ENCODE results near the gene CLDN11.

DNA sequence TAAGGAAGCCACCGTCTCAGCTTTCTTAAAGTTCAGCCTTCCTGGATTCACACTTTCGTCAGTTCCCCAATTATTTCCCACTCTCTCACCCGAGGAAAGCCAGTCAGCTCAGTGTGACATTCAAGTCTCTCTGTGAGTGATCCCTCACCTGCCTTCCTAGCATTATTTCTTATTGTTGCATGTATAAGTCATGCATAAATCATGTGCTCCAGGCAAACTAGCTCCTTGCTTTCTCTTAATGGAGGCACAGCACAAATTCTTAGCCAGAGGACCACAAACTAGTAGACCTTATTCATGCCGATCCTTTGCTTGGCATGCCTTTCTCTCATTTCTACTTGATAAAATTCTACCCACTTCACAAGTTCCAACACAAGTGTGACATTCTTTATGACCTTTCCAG is 44.3 kb downstream of the CLDN11 start:
- TF ChIP-seq CTCF (IDR thresholded peaks at IDR 0.05; ENCODE audit: low read depth, low read length, missing input control) (no peak), JUND (IDR thresholded peaks at IDR 0.05) (no peak), MAX (IDR thresholded peaks at IDR 0.05) (no peak), YY1 (IDR thresholded peaks at IDR 0.05) (no peak), TAF1 (conservative IDR thresholded peaks at IDR 0.05) (no peak), SP1 (IDR thresholded peaks at IDR 0.05) (no peak)
- TF ChIP-seq, protein P1, sequence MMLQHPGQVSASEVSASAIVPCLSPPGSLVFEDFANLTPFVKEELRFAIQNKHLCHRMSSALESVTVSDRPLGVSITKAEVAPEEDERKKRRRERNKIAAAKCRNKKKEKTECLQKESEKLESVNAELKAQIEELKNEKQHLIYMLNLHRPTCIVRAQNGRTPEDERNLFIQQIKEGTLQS (IDR thresholded peaks at IDR 0.05): no peak
- TF ChIP-seq, protein P2, sequence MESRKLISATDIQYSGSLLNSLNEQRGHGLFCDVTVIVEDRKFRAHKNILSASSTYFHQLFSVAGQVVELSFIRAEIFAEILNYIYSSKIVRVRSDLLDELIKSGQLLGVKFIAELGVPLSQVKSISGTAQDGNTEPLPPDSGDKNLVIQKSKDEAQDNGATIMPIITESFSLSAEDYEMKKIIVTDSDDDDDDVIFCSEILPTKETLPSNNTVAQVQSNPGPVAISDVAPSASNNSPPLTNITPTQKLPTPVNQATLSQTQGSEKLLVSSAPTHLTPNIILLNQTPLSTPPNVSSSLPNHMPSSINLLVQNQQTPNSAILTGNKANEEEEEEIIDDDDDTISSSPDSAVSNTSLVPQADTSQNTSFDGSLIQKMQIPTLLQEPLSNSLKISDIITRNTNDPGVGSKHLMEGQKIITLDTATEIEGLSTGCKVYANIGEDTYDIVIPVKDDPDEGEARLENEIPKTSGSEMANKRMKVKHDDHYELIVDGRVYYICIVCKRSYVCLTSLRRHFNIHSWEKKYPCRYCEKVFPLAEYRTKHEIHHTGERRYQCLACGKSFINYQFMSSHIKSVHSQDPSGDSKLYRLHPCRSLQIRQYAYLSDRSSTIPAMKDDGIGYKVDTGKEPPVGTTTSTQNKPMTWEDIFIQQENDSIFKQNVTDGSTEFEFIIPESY (IDR thresholded peaks at IDR 0.05): no peak
